Stimulated activated CD4-positive, alpha-beta T cell treated with anti-CD3 and anti-CD28 coated beads, Interleukin-4, amount 100 ng/mL, for 48 hours (primary cell): Measurements from ENCODE around the gene STON1.
"Not testable (repeated sequence)": the region's sequence is repeated elsewhere in the genome, so short reads cannot be mapped to it uniquely, and the experiment has no call there.

Experiments
- DNase-seq, 2 donors: peaks; one replicate each; pipeline ENCODE4 v3.0.0-alpha.2; 2020; ENCODE audit warnings: low read depth in 2 of 2

Gene STON1

DNA sequence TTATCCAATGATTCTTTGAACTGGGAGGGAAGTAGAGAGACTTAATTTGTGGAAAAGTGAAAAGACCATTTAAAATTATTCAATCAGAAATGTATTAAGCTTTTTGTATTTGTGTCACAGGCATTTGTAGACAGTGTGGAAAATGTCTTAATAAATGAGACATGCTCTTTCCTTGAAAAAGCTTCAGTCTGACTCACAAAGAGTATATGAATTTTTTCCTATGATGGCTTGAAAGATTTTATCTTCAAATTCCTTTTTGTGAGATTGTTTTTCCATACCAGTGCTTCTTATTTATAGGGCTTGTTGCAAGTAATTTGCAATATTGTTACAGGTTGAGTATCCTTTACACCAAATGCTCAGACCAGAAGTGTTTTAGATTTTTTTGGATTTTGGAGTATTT lies 39.5 kb downstream of the STON1 start:
- DNase-seq = no peak

DNA sequence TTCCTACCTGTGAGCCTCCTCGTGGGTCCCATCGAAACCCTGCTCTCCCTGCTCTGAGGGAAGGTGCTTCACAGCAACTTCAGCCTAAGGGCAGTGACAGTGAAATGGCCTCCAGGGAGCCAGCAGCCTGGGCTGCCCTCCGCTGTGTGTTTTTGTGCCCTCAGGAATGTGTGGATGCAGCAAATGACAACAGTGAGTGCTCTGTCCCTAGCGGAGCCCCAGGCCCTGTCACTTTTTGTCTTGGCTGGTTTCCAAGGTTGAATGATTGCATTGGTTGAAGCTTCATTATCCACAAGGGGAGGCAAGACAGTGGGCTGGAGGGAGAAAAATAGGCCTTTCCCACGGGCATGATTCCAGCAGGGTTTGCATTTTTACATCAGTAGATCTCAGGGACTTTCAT lies 42.9 kb downstream of the STON1 start:
- DNase-seq = no peak

DNA sequence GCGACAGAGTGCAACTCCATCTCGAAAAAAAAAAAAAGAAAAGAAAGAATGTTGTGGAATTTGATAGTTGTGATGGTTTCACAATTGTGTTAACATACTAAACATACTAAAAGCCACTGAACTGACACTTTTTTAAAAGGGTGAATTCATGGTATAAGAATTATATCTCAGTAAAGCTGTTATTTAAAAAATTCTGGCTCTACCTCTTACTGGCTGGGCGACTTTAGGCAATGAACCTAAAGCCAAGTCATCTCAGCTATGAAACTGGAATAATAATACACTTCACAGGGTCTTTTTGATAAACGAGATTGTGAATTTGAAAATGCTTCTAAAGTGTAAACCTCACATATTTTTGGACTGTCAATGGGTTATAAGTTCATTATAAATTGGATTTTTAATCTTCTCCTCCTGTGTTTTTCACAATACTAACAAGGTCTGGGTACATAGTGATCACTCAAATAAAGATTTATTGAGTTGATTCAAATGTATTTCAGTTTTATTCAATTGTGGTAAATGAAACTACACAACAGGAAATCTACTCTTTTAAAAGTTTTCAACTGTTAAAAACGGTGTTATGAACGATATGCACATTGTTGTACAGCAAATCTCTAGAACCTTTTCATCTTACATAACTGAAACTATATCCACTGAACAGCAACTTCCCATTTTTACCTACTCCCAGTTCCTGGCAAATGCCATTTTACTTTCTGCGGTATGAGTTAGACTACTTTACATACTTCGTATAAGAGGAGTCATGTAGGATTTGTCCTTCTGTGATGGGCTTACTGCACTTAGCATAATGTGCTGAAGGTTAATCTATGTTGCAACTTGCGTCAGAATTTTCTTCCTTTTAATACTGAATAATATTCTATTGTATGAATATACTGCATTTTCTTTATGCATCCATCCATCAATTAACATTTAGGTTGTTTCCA lies 44.7 kb downstream of the STON1 start:
- no peak for DNase-seq

DNA sequence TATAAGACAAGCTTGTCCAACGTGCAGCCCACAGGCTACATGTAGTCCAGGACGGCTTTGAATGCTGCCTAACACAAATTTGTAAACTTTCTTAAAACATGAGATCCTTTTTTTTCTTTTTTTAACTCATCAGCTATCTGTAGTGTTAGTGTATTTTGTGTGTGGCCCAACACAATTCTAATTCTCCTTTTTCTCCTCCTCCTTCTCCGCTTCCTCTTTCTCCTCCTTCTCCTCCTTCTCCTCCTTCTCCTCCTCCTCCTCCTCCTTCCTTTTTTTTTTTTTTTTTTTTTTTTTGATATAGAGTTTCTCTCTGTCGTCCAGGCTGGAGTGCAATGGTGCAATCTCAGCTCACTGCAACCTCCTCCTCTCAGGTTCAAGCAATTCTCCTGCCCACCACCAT lies 48.4 kb downstream of the STON1 start:
- DNase-seq = no peak

DNA sequence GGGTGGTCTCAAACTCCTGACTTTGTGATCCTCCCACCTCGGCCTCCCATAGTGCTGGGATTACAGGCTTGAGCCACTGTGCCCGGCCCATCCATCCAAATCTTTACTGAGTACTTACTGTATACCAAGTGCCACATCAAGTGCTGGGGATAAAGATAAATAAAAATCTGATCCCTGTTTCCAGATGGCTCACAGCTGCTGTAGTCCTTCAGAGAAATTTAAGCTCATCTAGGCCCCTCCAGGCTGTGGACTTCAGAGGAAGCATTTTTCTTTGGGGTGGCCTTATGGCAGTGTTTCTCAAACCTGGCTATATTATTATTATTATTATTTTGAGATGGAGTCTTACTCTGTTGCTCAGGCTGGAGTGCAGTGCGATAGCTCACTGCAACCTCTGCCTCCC lies 54.0 kb downstream of the STON1 start:
- DNase-seq = no peak

DNA sequence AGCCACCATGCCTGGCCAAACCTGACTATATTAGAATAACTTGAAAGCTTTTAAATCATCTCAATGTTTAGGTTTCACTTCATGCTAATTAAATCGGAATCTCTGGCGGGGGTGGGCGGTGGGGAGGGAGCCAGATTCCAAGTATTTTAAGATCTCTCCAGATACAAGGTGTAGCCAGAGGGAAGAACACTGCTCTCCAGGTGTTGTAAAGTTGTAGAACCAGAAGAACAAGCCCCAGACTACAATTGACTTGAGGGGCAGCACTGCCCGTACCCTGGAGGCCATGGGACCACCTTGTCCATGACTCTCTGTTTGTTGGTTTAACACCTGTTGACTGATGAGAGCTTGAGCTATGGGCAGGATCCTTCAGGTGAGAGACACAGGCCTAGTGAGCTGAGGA lies 54.6 kb downstream of the STON1 start:
- no peak for DNase-seq

DNA sequence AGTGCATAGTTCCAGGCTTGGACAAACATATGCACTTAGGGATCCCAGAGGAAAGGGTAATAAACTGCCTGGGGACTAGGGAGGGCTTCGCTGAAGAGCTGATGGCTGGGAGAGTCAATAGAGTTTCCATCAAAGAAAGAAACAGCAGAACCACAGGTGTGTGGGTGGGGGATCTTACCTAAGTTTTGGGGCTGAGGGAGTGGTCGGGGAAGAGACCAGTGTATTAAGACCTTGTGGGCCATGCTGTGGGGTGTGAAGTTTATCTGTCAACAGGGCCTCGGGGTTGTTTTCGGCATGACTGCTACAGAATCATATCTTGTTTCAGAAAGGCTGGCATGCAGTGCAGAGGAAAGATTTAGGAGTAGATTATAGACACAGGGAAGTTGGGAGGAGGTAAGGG lies 56.5 kb downstream of the STON1 start:
- DNase-seq = no peak

DNA sequence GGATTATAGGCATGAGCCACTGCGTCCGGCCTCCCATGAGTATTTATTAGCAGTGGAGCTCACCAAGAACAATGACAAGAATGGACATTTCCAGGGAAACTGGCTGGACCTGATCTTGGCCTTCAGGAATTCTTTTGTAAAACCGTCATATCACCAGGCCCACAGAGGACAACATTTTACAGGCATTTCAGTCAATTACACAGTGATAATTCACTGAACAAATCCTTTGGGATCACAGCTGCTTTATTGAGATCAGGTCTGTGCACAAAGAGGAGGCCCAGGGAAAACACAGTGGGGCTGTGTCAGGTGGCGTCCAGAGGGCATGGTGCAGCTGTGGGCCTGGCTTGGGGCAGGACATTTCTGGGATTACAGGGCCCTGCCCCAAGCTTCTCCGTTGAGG lies 57.6 kb downstream of the STON1 start:
- no peak for DNase-seq

DNA sequence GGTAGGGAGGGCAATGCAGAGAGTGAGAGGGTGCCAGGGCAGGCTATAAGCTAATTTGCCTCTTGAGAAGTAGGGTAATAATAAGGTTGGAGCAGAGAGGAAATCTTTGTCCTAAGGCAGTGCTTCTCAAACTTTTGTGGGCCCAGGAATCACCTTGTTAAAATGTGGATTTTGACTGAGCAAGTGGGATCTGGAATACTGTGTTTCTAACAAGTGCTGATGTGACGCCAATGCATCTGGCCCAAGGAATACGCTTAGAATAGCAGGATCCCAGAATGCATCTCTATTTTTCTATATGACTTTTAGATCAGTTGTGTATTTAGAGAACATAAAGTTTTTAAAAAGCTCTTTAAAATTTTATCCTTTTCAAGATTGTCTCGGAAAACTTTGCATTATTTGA lies 58.0 kb downstream of the STON1 start:
- DNase-seq = no peak

DNA sequence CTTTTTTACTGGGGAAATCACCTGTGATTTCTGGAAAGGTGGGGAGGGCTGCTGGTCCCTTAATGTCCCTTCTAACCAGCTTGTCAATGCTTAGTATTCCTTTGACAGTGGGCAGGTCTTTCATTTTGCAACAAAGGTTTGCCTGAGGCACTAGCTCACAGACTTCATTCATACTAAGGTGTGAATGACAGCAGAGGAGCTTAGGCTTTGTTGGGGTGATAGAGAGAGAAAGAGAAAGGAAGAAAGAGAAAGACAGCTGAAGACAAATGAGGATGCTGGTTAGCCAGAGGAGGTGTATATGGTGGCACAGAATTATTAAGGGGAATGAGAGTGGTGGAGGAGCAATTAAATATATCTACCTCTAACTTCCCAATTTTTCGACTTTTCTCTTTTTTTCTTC lies 58.8 kb downstream of the STON1 start:
- DNase-seq = no peak

DNA sequence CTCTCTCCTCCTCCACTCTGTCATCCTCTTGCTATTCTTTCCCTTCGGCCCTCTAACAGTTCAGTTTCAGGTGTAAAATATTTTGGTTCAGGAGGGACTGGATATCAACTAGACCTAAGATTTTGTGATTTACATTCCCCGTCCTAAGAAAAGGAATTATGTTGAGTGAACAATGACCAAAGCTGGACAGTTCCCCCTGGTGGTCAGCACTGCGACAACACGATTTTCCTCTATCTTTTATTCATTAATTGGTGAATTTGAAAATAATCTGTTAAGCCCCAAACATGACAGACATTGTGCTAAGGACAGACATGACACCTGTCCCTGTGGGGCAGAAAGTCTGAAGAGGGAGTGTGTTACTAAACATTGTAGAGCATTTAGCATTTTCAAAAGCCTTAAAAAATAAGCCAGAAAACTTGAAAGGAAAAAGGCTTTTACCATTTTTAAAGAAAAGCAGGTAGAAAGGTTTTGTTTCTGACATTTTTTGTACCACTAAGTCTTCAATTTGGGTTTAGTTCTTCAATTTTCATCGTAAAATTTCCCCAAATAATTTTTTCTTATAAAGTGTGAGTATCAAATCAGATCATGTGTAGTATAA lies 59.3 kb downstream of the STON1 start:
- no peak for DNase-seq

DNA sequence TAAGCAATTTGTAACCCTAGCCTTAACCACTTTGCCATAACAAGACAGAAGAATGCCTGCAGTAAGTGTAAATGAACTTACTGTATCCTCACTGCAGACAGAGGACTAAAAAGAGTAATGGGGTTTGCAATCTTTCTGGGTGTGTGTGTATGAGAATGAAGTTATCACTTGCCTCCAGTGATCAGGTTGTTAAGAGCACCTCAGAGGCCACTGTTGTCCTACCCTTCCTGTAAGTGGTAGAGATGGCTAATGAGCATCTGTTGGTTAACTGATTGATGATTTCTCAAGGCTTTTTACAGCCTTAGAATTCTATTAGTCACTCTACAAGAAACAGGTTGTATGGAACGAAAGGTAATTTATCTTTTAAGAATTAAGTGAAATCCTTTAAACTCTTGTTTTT lies 60.1 kb downstream of the STON1 start:
- DNase-seq = no peak

DNA sequence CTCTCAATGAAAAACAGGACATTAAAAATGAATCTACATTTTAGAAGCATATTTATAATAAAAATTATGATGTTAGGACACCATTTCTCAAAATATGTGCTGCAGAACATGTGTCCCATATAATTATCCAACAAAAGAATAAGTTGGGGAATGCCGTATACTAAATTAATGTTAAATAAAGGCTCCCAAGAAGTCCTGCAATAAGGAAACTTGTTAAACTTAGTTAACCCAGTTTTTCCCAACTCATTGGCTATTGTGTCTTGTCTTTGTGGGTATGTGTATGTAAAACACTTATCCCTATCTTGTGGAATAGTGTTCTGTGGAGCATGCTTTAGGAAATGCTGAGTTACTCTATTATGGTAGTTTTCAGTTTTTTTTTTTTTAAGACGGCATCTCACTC lies 62.1 kb downstream of the STON1 start:
- DNase-seq = no peak

DNA sequence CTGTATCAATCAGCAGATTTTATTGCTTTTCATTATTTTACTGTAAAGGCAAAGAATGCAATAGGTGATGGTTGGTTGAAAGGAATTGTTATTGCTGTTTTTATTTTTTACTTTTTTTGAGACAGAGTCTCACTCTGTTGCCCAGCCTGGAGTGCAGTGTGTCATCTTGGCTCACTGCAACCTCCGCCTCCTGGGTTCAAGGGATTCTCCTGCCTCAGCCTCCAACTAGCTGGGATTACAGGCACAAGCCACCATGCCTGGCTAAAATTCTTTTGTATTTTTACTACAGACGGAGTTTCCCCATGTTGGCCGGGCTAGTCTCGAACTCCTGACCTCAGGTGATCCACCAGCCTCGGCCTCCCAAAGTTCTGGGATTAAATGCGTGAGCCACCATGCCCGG lies 66.8 kb downstream of the STON1 start:
- not testable (repeated sequence) for DNase-seq

DNA sequence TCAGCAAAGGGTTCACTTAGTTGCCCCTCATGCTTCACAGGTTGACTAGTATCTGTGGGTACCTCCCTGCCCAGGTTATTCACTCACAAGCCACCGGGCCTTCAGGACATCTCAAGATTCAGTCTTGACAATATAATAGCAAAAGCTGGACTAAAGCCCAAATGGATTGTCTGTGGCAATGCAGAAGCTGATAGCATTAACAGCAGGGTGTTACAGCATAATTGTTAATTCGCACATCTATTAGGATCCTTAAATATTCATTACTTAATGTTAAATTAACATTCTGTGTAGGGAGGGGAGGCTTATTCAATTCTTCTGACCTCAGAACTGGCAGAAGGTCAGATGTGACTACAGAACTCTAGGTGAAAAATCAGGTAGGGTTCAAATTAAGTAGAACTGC lies 67.5 kb downstream of the STON1 start:
- DNase-seq = no peak

DNA sequence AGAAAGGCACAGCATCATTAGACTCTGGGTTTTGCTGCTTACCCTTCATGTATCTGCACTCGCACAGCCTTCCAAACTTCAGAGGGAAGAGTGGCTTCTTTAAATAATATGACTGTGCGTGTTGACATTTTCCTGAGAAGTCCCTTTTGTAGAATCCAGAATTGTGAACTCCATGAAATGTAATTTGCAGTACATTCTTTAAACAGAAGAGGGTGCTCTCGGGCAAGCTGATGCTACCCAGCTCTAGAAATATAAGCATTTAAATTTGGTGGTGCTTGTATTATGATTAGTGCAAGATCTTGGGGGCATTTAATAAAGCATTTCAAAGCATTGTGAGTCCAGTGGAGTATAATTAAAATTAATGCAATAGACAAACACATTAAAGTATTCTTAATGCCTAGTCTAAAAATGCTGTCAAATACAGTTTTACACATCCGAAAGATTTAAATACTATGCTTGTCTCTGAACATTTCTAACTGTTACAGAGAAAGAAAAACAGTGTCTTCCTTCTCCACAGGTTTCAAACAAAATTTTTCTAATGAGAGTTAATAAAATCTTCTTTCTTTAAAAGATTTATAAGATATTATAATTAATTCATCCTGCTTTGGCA lies 70.4 kb downstream of the STON1 start:
- DNase-seq = no peak

DNA sequence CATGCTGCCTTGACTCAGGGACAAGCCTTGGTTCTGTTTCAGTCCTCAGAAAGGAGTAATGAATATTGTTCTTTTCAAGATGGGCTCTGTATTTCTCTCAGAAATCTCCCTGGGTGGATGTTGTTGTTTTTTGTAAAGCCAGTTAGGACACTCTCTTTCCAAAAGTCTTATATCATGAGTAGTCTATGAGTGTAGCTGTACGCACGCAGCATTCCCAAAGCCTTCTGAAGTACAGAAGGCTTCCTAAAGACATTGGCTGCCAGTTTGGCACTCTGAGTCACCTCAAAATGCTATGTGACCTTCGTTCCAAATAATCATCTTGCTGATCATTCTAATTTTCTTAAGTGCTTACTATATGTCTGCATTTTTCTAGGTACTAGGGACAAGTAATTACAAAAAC lies 71.0 kb downstream of the STON1 start:
- no peak for DNase-seq

DNA sequence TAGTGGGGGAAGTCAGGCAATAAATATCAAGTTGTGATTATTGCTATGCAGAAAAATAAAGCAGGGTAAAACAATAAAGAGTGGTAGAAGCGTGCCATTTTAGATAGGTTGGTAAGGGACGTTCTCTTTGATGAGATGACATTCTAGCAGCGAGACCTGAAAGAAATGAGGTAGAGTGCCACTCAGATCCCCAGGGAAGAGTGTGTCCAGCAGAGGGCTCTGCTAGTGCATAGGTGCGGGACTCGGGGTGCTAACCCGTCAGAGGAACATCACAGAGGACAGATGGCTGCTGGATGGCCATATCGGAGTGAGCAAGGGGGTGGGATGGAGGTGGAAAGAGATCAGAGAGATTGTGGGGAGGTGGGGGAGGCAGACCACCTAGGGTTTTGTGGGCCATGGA lies 71.4 kb downstream of the STON1 start:
- peak in 1 of 2 donors; percentile 0 for DNase-seq

DNA sequence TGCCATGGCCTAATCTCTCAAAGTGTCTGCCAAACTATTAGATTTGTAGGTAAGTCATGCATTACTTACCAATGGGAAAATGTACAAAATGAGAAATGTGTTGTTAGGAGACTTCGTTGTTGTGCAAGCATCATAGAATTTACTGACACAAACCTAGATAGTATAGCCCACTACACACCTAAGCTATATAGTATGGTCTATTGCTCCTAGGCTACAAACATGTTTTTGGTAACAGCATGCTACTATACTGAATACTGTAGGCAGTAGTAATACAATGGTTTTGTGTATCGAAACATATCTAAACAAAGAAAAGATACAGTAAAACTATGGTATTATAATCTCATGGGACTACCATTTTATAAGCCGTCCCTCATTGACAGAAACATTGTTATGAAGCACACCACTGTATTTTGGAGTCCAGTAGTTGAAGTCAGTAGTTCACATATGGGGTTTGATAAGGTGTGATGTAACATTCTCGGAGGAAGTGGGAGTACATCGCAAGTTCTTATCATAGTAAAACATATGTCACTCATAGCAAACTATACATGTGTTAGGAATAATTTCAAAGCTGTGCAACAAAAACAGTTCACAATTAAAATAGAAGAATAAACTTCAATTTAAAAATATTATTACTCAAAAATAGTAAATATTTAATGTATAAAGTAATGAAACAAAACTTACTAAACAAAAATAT lies 75.7 kb downstream of the STON1 start:
- DNase-seq = no peak

DNA sequence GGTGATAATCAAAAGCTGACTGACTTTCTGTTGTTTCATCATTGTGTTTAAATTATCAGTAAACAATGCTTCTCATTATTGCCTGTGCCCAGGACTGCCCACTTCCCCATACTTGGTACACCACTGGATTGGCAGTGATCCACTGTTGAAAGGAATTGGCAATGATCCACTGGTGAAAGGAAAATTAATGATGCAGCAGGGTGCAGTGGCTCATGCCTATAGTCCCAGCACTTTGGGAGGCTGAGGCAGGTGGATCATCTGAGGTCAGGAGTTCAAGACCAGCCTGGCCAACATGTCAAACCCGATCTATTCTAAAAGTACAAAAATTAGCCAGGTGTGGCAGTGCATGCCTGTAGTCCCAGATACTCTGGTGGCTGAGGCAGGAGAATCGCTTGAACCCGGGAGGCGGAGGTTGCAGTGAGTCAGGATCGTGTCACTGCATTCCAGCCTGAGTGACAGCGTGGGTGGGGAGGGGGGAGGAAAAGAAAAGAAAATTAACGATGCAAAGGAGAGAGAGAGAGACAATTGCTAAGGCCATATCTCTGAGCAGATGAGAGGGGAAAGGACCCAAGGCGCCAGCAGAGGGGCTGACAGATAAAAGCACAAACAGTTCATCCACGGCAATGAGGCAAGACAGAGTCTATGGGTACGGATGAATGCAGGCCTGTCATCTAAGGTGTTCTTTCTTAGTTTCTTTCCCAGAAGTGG lies 77.5 kb downstream of the STON1 start:
- no peak for DNase-seq

DNA sequence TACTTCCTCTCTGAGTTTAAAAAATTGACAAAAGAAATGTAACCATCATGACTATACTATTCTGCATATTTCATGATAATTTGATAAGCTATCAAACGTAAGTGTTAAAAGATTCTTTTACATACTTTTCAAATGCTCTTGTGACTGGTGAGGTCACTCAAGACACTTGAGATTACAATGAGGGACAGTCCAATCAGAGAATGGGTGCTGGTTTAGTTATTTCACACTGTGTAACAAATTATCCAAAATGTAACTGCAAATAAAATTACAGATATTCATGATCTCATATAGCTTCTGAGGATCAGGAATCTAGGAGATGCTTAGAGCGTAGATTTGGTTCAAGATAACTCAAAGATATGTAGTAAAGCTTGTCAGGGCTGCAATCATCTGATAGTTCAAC lies 83.3 kb downstream of the STON1 start:
- no peak for DNase-seq

DNA sequence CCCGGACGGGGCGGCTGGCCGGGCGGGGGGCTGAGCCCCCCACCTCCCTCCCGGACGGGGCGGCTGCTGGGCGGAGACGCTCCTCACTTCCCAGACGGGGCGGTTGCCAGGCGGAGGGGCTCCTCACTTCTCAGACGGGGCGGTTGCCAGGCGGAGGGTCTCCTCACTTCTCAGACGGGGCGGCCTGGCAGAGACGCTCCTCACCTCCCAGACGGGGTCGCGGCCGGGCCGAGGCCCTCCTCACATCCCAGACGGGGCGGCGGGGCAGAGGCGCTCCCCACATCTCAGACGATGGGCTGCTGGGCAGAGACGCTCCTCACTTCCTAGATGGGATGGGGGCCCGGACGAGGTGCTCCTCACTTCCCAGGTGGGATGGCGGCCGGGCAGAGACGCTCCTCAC lies 84.6 kb downstream of the STON1 start:
- not testable (repeated sequence) for DNase-seq
